Measurements from ENCODE around the gene EDC4. TPM values are rescaled to one million over a fixed set of nuclear protein-coding genes. Genes with fewer than 3 reads are reported as not detected.

Gene EDC4
- total and polyA plus RNA-seq, 9 of the 15 experiments (the other 6 are each of a cell fraction or from before 2014, with no cell fraction given): 1.1 to 131 (median 74.0) TPM

- TF ChIP-seq ZNF592 (IDR thresholded peaks at IDR 0.05): 0 out of 2 replicates have a peak, but pooled peaks have one; percentile 15
- TF ChIP-seq POLR2H (tag; IDR thresholded peaks at IDR 0.05; ENCODE audit: low read depth): 0 out of 2 replicates have a peak, but pooled peaks have one; percentile 48
- TF ChIP-seq ZNF175 (CRISPR knock-in tag; IDR thresholded peaks at IDR 0.05; ENCODE audit: low read depth): no peak
- peak; percentile 34; the same call in 1 of the 2 replicates for TF ChIP-seq DPF2 (IDR thresholded peaks at IDR 0.05)
- TF ChIP-seq ZKSCAN1 (IDR thresholded peaks at IDR 0.05; ENCODE audit: low read depth, low read length): peak; percentile 97
- TF ChIP-seq L3MBTL2 (IDR thresholded peaks at IDR 0.05): peak; percentile 45; the same call in 1 of the 2 replicates
- peak; percentile 48; the same call in 1 of the 2 replicates for TF ChIP-seq FOXJ2 (tag; IDR thresholded peaks at IDR 0.05)
- TF ChIP-seq ZNF431 (CRISPR knock-in tag; IDR thresholded peaks at IDR 0.05): no peak
- TF ChIP-seq YY1 (IDR thresholded peaks at IDR 0.05; ENCODE audit: borderline replicate concordance in 1 of 3, control insufficient read depth in 1 of 3, extremely low read depth in 1 of 3, insufficient read depth in 3 of 3, insufficient read length in 1 of 3, insufficient replicate concordance in 2 of 3, low read depth in 1 of 3, low read length in 2 of 3): peak in 1 of 3 experiments; percentile 87
- TF ChIP-seq ZNF384 (IDR thresholded peaks at IDR 0.05; ENCODE audit: low read depth, low read length): peak; percentile 34; the same call in 1 of the 2 replicates
- TF ChIP-seq HNRNPL (IDR thresholded peaks at IDR 0.05; ENCODE audit: low read depth, low read length): no peak
- TF ChIP-seq EHMT2 (IDR thresholded peaks at IDR 0.05): 0 out of 2 replicates have a peak, but pooled peaks have one; percentile 7
- TF ChIP-seq SMARCE1 (IDR thresholded peaks at IDR 0.05): 0 out of 2 replicates have a peak, but pooled peaks have one; percentile 25
- 0 out of 4 replicates have a peak, but pooled peaks of 1 of the 2 experiments have one; percentile 19 for TF ChIP-seq MLLT1 (IDR thresholded peaks at IDR 0.05)
- TF ChIP-seq PRDM10 (IDR thresholded peaks at IDR 0.05; ENCODE audit: partially characterized antibody): peak; percentile 89
- TF ChIP-seq TAF7 (tag; IDR thresholded peaks at IDR 0.05): 0 out of 2 replicates have a peak, but pooled peaks have one; percentile 19
- peak; percentile 34; the same call in 1 of the 2 replicates for TF ChIP-seq ELF2 (CRISPR knock-in tag; IDR thresholded peaks at IDR 0.05)
- 0 out of 2 replicates have a peak, but pooled peaks have one; percentile 21 for TF ChIP-seq BACH1 (tag; IDR thresholded peaks at IDR 0.05)
These were observed 31.5 kb upstream of the EDC4 start (continued) for GRCh38 chr16:67841198-67841815.
